LNCaP clone FGC (cell line): ENCODE measurements around the gene RUNX3.

ENCODE experiments used
- DNase-seq: peaks from one replicate; pipeline ENCODE4 v3.0.0-alpha.2; 2011; ENCODE audit warnings: low read depth
- H3K4me3 ChIP-seq: 2 replicates; pipeline ENCODE4 v1.5.1; 2011; ENCODE audit warnings: mild to moderate bottlenecking, low read depth, low read length, control low read depth
- CTCF ChIP-seq: IDR thresholded peaks from 2 replicates; pipeline ENCODE4 v1.5.1; 2012; ENCODE audit warnings: mild to moderate bottlenecking; ENCODE audit not compliant: control insufficient read depth, insufficient read depth; ENCODE audit errors: extremely low read depth

RUNX3 gene

GRCh38 chr1:24961961-24962861 lies 32.1 kb upstream of the RUNX3 start:
- no peak for DNase-seq
- H3K4me3 ChIP-seq = no peak overlapping the region
- TF ChIP-seq CTCF = no peak

- TF ChIP-seq CTCF = no peak
- H3K4me3 ChIP-seq = no peak overlapping the region
These were observed 31.3 kb upstream of the RUNX3 start for GRCh38 chr1:24961334-24961733.

GRCh38 chr1:24960071-24960801 lies 30.2 kb upstream of the RUNX3 start:
- no peak for DNase-seq
- no peak overlapping the region for H3K4me3 ChIP-seq
- TF ChIP-seq CTCF = no peak

More at GRCh38 chr1:24961334-24961733, 31.3 kb upstream of the RUNX3 start:
- no peak for DNase-seq

- DNase-seq = no peak
- no peak for TF ChIP-seq CTCF
These were observed 29.5 kb upstream of the RUNX3 start for GRCh38 chr1:24959623-24959975.

GRCh38 chr1:24958766-24959622 lies 28.9 kb upstream of the RUNX3 start:
- no peak for TF ChIP-seq CTCF
- no peak for DNase-seq

More at GRCh38 chr1:24959623-24959975, 29.5 kb upstream of the RUNX3 start:
- no peak overlapping the region for H3K4me3 ChIP-seq

More at GRCh38 chr1:24958766-24959622, 28.9 kb upstream of the RUNX3 start:
- H3K4me3 ChIP-seq = no peak overlapping the region
